Endothelial cell of umbilical vein (primary cell): ENCODE measurements around the gene CUL2. TPM values are rescaled to one million over a fixed set of nuclear protein-coding genes. Genes with fewer than 3 reads are reported as not detected.

Experiments
- BruUV-seq: library from RNA; stranded (reverse); fragments of 400-500 nt; replicated peaks from 2 replicates; lab custom pipeline; 2021; lab: Mats Ljungman, UMichigan
- CTCF ChIA-PET: fragments of 300-600, 350-600 bp; sonication (Branson Sonifier 250); formaldehyde crosslinking; loops from one replicate; lab custom pipeline; 2021; ENCODE audit warnings: antibody characterized with exemption, inconsistent platforms; lab: Charles Lee
- POLR2A ChIA-PET: fragments of 300-600, 350-600 bp; sonication (Branson Sonifier 250); formaldehyde crosslinking; loops from one replicate; lab custom pipeline; 2021; ENCODE audit warnings: antibody characterized with exemption, inconsistent platforms; lab: Charles Lee
- DNase-seq: peaks from one replicate; pipeline ENCODE4 v3.0.0-alpha.2; 2011; ENCODE audit warnings: low read depth, low spot score
- FAIRE-seq: peaks from 2 replicates; lab custom pipeline; 2011; peaks lifted over from hg19 to GRCh38; lab: Jason Lieb, UNC
- H2AFZ ChIP-seq: 2 replicates; pipeline ENCODE4 v1.6.0; 2012; ENCODE audit warnings: low read depth, low read length, control low read depth, inconsistent platforms
- H3K27ac ChIP-seq: 2 replicates; pipeline ENCODE4 v1.5.1; 2011; ENCODE audit warnings: low read depth, mild to moderate bottlenecking, control low read depth, low read length, moderate library complexity; ENCODE audit not compliant: insufficient read depth
- H3K27me3 ChIP-seq, 2 experiments: 2 replicates each; pipeline versions ENCODE4 v1.6.0 to v1.6.1; 2011; ENCODE audit warnings: low read length in 2 of 2, mixed read lengths in 1 of 2; ENCODE audit not compliant: control insufficient read depth in 2 of 2, insufficient read depth in 2 of 2
- H3K36me3 ChIP-seq, 2 experiments: 2 replicates in 1 of 2; 3 replicates in 1 of 2; pipeline ENCODE4 v1.5.1; 2011; ENCODE audit warnings: low read length in 2 of 2, mild to moderate bottlenecking in 1 of 2, moderate library complexity in 1 of 2; ENCODE audit not compliant: control insufficient read depth in 2 of 2, insufficient read depth in 2 of 2; ENCODE audit errors: extremely low read depth in 1 of 2
- H3K4me1 ChIP-seq: 3 replicates; pipeline ENCODE4 v1.5.1; 2011; ENCODE audit warnings: mild to moderate bottlenecking, low read length; ENCODE audit not compliant: control insufficient read depth, insufficient read depth; ENCODE audit errors: extremely low read depth
- H3K4me2 ChIP-seq: 2 replicates; pipeline ENCODE4 v1.6.1; 2011; ENCODE audit warnings: low read length, control low read depth, mixed read lengths; ENCODE audit not compliant: insufficient read depth
- H3K4me3 ChIP-seq, 3 experiments: fragments of 200-600 bp in 1 of 3; sonication (generic), shearing (Covaris generic) in 1 of 3; replicated peaks in 1 of 3; 2 replicates each; pipeline ENCODE4 v1.5.1; 2011 to 2016; ENCODE audit warnings: control low read depth in 3 of 3, low read length in 3 of 3, mild to moderate bottlenecking in 2 of 3, inconsistent platforms in 1 of 3, low read depth in 1 of 3, moderate library complexity in 1 of 3; ENCODE audit not compliant: insufficient read depth in 1 of 3
- H3K79me2 ChIP-seq: 2 replicates; pipeline ENCODE4 v1.6.0; 2012; ENCODE audit warnings: low read length, inconsistent platforms; ENCODE audit not compliant: control insufficient read depth, insufficient read depth
- H3K9ac ChIP-seq: replicated peaks from 2 replicates; pipeline ENCODE3; 2011; ENCODE audit warnings: low read length, control low read depth; ENCODE audit not compliant: insufficient read depth; ENCODE audit errors: extremely low read depth
- H3K9me1 ChIP-seq: replicated peaks from 3 replicates; pipeline ENCODE4 v1.6.0; 2011; ENCODE audit warnings: mild to moderate bottlenecking, low read length; ENCODE audit not compliant: control insufficient read depth, insufficient read depth; ENCODE audit errors: extremely low read depth
- H3K9me3 ChIP-seq: replicated peaks from 2 replicates; pipeline ENCODE4 v1.5.1; 2012; ENCODE audit warnings: low read length, inconsistent platforms; ENCODE audit not compliant: control insufficient read depth, insufficient read depth
- H4K20me1 ChIP-seq: replicated peaks from 2 replicates; pipeline ENCODE3; 2011; ENCODE audit warnings: mild to moderate bottlenecking, low read length; ENCODE audit not compliant: control insufficient read depth, insufficient read depth; ENCODE audit errors: extremely low read depth
- EZH2 ChIP-seq: IDR thresholded peaks from 2 replicates; pipeline ENCODE4 v1.6.1; 2012; ENCODE audit warnings: borderline replicate concordance, low read depth, mild to moderate bottlenecking, moderate library complexity, low read length, inconsistent platforms; ENCODE audit not compliant: severe bottlenecking
- FOS ChIP-seq: IDR thresholded peaks from 2 replicates; pipeline ENCODE4 v1.6.1; 2011; ENCODE audit warnings: mild to moderate bottlenecking, low read length, moderate library complexity, borderline replicate concordance; ENCODE audit not compliant: insufficient read depth
- GATA2 ChIP-seq: IDR thresholded peaks from 2 replicates; pipeline ENCODE4 v1.7.0; 2011; ENCODE audit warnings: low read depth, mild to moderate bottlenecking, moderate library complexity, mixed read lengths, low read length; ENCODE audit not compliant: insufficient read length, insufficient read depth
- JUN ChIP-seq: IDR thresholded peaks from 2 replicates; pipeline ENCODE4 v1.6.1; 2011; ENCODE audit warnings: borderline replicate concordance, low read depth; ENCODE audit not compliant: insufficient read length, insufficient read depth
- dilution Hi-C: fragments of 300-500 bp; cut with MboI; formaldehyde crosslinking; loops from one replicate; pipeline ENCODE4 v1.15.0; 2019; ENCODE audit warnings: low sequenced_read_pairs; ENCODE audit not compliant: extremely low pct_ligation_motif_present
- intact Hi-C: fragments of 100-400 bp; cut with micrococcal nuclease; formaldehyde crosslinking; loops from one replicate; pipeline ENCODE4 v1.10.0; 2022
- polyA plus RNA-seq, 4 experiments: library from polyadenylated mRNA; depleted of rRNA in 3 of 4; stranded (reverse) in 3 of 4; unstranded in 1 of 4; fragments of >200 nt; gene quantifications; 2 replicates each; pipeline versions ENCODE4 v1.2.1 to v1.2.3, GENCODE V29; 2011 to 2012; ENCODE audit warnings: missing spikeins in 1 of 4
- total RNA-seq: library from RNA; stranded (reverse); gene quantifications from 2 replicates; pipeline ENCODE4 v1.2.3, GENCODE V29; 2021
- TF ChIP-seq, protein P1 (sequence below), 2 donors: IDR thresholded peaks; 1 replicate in 1 of 2; 2 replicates in 1 of 2; pipeline ENCODE4 v1.5.1; 2011; ENCODE audit warnings: low read length in 2 of 2, mild to moderate bottlenecking in 2 of 2, moderate library complexity in 2 of 2, control low read depth in 1 of 2, inconsistent platforms in 1 of 2, low read depth in 1 of 2; ENCODE audit not compliant: insufficient read depth in 1 of 2; ENCODE audit errors: extremely low read depth in 1 of 2

The CUL2 gene
- total and polyA plus RNA-seq, 2 donors (not counting 3 experiments of a cell fraction or from before 2014, with no cell fraction given) = 11.6 to 45.3 TPM

DNA sequence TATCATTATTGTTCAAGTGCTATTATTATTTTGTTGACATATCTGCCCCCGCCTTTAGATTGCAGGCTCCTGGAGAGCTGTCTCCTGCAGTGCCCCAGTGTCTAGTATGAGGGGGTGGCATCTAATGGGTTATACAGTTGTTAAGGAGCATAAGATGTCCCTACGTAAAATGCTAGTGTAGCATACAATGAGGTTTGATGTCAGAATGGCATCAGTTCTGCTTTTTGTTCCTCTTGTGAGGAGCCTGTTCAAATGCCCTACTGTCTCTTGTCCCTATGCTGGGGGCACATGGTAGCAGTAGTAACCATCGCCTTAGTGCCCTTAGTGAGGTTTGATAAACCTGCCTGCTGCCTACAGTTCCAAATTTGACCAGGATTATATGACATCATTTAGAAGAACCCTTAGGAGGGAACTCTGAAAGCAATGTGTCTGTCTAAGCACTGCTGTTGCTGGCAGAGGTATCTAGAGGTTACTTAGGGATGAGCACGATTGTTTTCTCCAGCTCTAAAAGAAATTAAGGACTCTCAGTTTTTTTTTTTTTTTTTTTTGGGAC lies 46.2 kb upstream of the CUL2 start:
- H3K9me1 ChIP-seq = no peaks in the 10 kb centered on the region
- H3K9me3 ChIP-seq = no peaks in the 10 kb centered on the region
- peaks cover 2% of the 10 kb centered on the region for H3K79me2 ChIP-seq
- TF ChIP-seq EZH2 (no peak), GATA2 (no peak), JUN (no peak), FOS (no peak)
- TF ChIP-seq, protein P1, sequence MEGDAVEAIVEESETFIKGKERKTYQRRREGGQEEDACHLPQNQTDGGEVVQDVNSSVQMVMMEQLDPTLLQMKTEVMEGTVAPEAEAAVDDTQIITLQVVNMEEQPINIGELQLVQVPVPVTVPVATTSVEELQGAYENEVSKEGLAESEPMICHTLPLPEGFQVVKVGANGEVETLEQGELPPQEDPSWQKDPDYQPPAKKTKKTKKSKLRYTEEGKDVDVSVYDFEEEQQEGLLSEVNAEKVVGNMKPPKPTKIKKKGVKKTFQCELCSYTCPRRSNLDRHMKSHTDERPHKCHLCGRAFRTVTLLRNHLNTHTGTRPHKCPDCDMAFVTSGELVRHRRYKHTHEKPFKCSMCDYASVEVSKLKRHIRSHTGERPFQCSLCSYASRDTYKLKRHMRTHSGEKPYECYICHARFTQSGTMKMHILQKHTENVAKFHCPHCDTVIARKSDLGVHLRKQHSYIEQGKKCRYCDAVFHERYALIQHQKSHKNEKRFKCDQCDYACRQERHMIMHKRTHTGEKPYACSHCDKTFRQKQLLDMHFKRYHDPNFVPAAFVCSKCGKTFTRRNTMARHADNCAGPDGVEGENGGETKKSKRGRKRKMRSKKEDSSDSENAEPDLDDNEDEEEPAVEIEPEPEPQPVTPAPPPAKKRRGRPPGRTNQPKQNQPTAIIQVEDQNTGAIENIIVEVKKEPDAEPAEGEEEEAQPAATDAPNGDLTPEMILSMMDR (IDR thresholded peaks at IDR 0.05; ENCODE audit: extremely low read depth in 1 of 2, insufficient read depth in 1 of 2, low read depth in 1 of 2, low read length in 2 of 2) = no peak
- no peak overlapping the region for H3K27ac ChIP-seq
- no peak overlapping the region for H2AFZ ChIP-seq
- CTCF ChIA-PET = interaction anchor here (0.6 kb wide), 1 partner anchor 66 kb away, joined by 3 read pairs; no protein-coding TSS in a partner anchor
- DNase-seq (no peak), FAIRE-seq (no peak)
- H3K4me1 ChIP-seq = no peaks in the 10 kb centered on the region
- H3K27me3 ChIP-seq = no peaks in the 10 kb centered on the region
- H3K4me3 ChIP-seq = no peak overlapping the region
- BruUV-seq = no TSS peak
- H3K4me2 ChIP-seq = no peak overlapping the region
- POLR2A ChIA-PET = interaction anchor here (0.6 kb wide), 1 partner anchor 35 kb away, joined by 3 read pairs; no protein-coding TSS in a partner anchor
- no peak overlapping the region for H3K9ac ChIP-seq
- H3K36me3 ChIP-seq = no peaks in the 10 kb centered on the region
- H4K20me1 ChIP-seq = no peaks in the 10 kb centered on the region
- intact Hi-C loops (no loop called here), dilution Hi-C loops (no loop called here)
